OCI-LY1 (cell line): ENCODE results near the gene BCR.

ENCODE experiments used
- H2AFZ ChIP-seq: fragments of 200-600 bp; sonication (generic), shearing (Covaris generic); 2 replicates; pipeline ENCODE4 v1.6.0; 2014; ENCODE audit warnings: antibody characterized with exemption, mild to moderate bottlenecking, low read length
- H3F3A ChIP-seq: fragments of 200-600 bp; sonication (generic), shearing (Covaris generic); 2 replicates; pipeline ENCODE4 v1.6.0; 2014; ENCODE audit warnings: mild to moderate bottlenecking, antibody characterized with exemption, low read length, moderate library complexity; ENCODE audit not compliant: insufficient read depth
- H3K27ac ChIP-seq: fragments of 200-600 bp; sonication (generic); 2 replicates; pipeline ENCODE4 v1.5.1; 2014; ENCODE audit warnings: low read length, mixed run types, mild to moderate bottlenecking, low read depth; ENCODE audit not compliant: poor library complexity, severe bottlenecking
- H3K27me3 ChIP-seq: fragments of 200-600 bp; sonication (generic); 2 replicates; pipeline ENCODE4 v1.6.0; 2014; ENCODE audit warnings: antibody characterized with exemption, mild to moderate bottlenecking, low read length, moderate library complexity; ENCODE audit not compliant: insufficient read depth
- H3K36me3 ChIP-seq: fragments of 200-600 bp; sonication (generic); 2 replicates; pipeline ENCODE4 v1.6.1; 2014; ENCODE audit warnings: mild to moderate bottlenecking, antibody characterized with exemption, low read length, moderate library complexity, mixed read lengths; ENCODE audit not compliant: insufficient read depth
- H3K4me1 ChIP-seq: fragments of 200-600 bp; sonication (generic); 2 replicates; pipeline ENCODE4 v1.5.1; 2014; ENCODE audit warnings: mild to moderate bottlenecking, low read length, moderate library complexity; ENCODE audit not compliant: insufficient read depth, severe bottlenecking
- H3K4me2 ChIP-seq: fragments of 200-600 bp; sonication (generic), shearing (Covaris generic); 2 replicates; pipeline ENCODE4 v1.6.1; 2014; ENCODE audit warnings: low read length
- H3K4me3 ChIP-seq: fragments of 200-600 bp; sonication (generic); 2 replicates; pipeline ENCODE4 v1.5.1; 2014; ENCODE audit warnings: low read length, low read depth, mild to moderate bottlenecking, mixed read lengths; ENCODE audit not compliant: poor library complexity, severe bottlenecking
- H3K79me2 ChIP-seq: fragments of 200-600 bp; shearing (Covaris generic); 2 replicates; pipeline ENCODE4 v1.6.1; 2016; ENCODE audit warnings: mixed run types, low read length, mixed read lengths; ENCODE audit not compliant: insufficient read depth
- H3K9ac ChIP-seq: fragments of 200-600 bp; sonication (generic), shearing (Covaris generic); 2 replicates; pipeline ENCODE4 v1.6.1; 2014; ENCODE audit warnings: mild to moderate bottlenecking, low read length, mixed read lengths
- H3K9me2 ChIP-seq: fragments of 200-600 bp; sonication (generic), shearing (Covaris generic); 2 replicates; pipeline ENCODE4 v1.6.1; 2014; ENCODE audit warnings: low read depth, mild to moderate bottlenecking, low read length, mixed read lengths
- H3K9me3 ChIP-seq: fragments of 200-600 bp; shearing (Covaris generic); 2 replicates; pipeline ENCODE4 v1.6.1; 2014; ENCODE audit warnings: low read length, mixed read lengths
- H4K20me1 ChIP-seq: fragments of 200-600 bp; sonication (generic), shearing (Covaris generic); 2 replicates; pipeline ENCODE4 v1.6.0; 2016; ENCODE audit warnings: mild to moderate bottlenecking, low read length; ENCODE audit not compliant: insufficient read depth
- EZH2 ChIP-seq: fragments of 200-600 bp; sonication (generic), shearing (Covaris generic); IDR thresholded peaks from 2 replicates; pipeline ENCODE4 v1.8.0; 2017; ENCODE audit warnings: borderline replicate concordance, mixed run types, mild to moderate bottlenecking, antibody characterized with exemption, low read length, moderate library complexity, mixed read lengths
- TF ChIP-seq, protein P1 (sequence below): fragments of 200-600 bp; sonication (generic), shearing (Covaris generic); IDR thresholded peaks from 2 replicates; pipeline ENCODE4 v1.5.1; 2017; ENCODE audit warnings: mild to moderate bottlenecking, antibody characterized with exemption, low read length, moderate library complexity, mixed read lengths

Gene BCR

GRCh38 chr22:23187211-23187610, 6.9 kb downstream of the BCR start:
- H3K9me3 ChIP-seq, result no peaks in the 10 kb centered on the region
- no peaks in the 10 kb centered on the region for H3K9me2 ChIP-seq
- peaks cover 79% of the 10 kb centered on the region for H3K4me1 ChIP-seq
- peak overlapping the region; percentile 40 for H3K4me2 ChIP-seq
- H3F3A ChIP-seq, result no peaks in the 10 kb centered on the region
- peak overlapping the region; percentile 16 for H3K4me3 ChIP-seq
- peaks cover 93% of the 10 kb centered on the region for H3K36me3 ChIP-seq
- H3K27me3 ChIP-seq, result no peaks in the 10 kb centered on the region
- no peak overlapping the region for H2AFZ ChIP-seq
- peak overlapping the region; percentile 76 for H3K27ac ChIP-seq
- no peaks in the 10 kb centered on the region for H4K20me1 ChIP-seq
- peaks cover 100% of the 10 kb centered on the region for H3K79me2 ChIP-seq
- no peak overlapping the region for H3K9ac ChIP-seq
- TF ChIP-seq, protein P1, sequence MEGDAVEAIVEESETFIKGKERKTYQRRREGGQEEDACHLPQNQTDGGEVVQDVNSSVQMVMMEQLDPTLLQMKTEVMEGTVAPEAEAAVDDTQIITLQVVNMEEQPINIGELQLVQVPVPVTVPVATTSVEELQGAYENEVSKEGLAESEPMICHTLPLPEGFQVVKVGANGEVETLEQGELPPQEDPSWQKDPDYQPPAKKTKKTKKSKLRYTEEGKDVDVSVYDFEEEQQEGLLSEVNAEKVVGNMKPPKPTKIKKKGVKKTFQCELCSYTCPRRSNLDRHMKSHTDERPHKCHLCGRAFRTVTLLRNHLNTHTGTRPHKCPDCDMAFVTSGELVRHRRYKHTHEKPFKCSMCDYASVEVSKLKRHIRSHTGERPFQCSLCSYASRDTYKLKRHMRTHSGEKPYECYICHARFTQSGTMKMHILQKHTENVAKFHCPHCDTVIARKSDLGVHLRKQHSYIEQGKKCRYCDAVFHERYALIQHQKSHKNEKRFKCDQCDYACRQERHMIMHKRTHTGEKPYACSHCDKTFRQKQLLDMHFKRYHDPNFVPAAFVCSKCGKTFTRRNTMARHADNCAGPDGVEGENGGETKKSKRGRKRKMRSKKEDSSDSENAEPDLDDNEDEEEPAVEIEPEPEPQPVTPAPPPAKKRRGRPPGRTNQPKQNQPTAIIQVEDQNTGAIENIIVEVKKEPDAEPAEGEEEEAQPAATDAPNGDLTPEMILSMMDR, result no peak
- TF ChIP-seq EZH2, result no peak

GRCh38 chr22:23187871-23188700, 7.8 kb downstream of the BCR start:
- no peak overlapping the region for H3K4me3 ChIP-seq
- no peak overlapping the region; the same call in 1 of the 2 replicates for H3K9ac ChIP-seq
- peak overlapping the region; percentile 28 for H3K27ac ChIP-seq
- no peak overlapping the region for H2AFZ ChIP-seq
- H3K9me3 ChIP-seq, result no peaks in the 10 kb centered on the region
- TF ChIP-seq, protein P1, result no peak
- no peak for TF ChIP-seq EZH2
- H3K4me1 ChIP-seq, result peaks cover 87% of the 10 kb centered on the region
- no peaks in the 10 kb centered on the region for H4K20me1 ChIP-seq
- H3F3A ChIP-seq, result no peaks in the 10 kb centered on the region
- peaks cover 100% of the 10 kb centered on the region for H3K79me2 ChIP-seq
- H3K27me3 ChIP-seq, result no peaks in the 10 kb centered on the region
- H3K36me3 ChIP-seq, result peaks cover 93% of the 10 kb centered on the region
- H3K4me2 ChIP-seq, result peak overlapping the region; percentile 27; the same call in 1 of the 2 replicates
- H3K9me2 ChIP-seq, result no peaks in the 10 kb centered on the region

DNA sequence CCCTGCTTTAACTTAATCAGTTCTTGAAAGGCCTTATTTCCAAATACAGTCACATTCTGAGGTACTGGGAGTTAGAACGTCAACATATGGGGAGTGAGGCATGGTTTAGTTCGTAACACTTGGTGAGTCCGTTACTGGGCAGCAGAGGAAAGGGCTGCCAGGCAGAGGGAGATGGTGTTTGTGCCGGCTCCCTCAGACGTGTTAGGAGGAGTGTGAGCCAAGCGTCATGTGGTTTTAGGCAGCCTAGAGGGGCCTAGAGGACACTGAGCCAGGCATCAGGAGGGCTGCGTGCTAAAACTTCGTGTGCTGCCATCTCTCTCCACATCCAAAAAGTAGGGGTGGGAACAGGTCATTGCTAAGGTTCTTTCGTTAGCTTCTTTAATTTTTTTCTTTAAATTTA, 10.2 kb downstream of the BCR start:
- H3K36me3 ChIP-seq, result peaks cover 74% of the 10 kb centered on the region
- no peak overlapping the region for H2AFZ ChIP-seq
- no peak overlapping the region for H3K4me2 ChIP-seq
- TF ChIP-seq EZH2, result no peak
- TF ChIP-seq, protein P1, result no peak
- no peak overlapping the region for H3K9ac ChIP-seq
- H3K4me3 ChIP-seq, result no peak overlapping the region
- peaks cover 68% of the 10 kb centered on the region for H3K4me1 ChIP-seq
- H4K20me1 ChIP-seq, result no peaks in the 10 kb centered on the region
- H3K27ac ChIP-seq, result no peak overlapping the region
- peaks cover 95% of the 10 kb centered on the region for H3K79me2 ChIP-seq
- H3K27me3 ChIP-seq, result no peaks in the 10 kb centered on the region
- H3K9me2 ChIP-seq, result no peaks in the 10 kb centered on the region
- no peaks in the 10 kb centered on the region for H3F3A ChIP-seq
- no peaks in the 10 kb centered on the region for H3K9me3 ChIP-seq
